ENCODE measurements around the gene ZNF408.

Gene ZNF408

GRCh38 chr11:46677991-46678740, 22.7 kb upstream of the ZNF408 start:
- DNase-seq, result no peak
- H3K79me2 ChIP-seq (ENCODE audit: insufficient read depth, low read length), result no peaks in the 10 kb centered on the region
- H3K36me3 ChIP-seq (ENCODE audit: insufficient read depth, low read length), result peaks cover 82% of the 10 kb centered on the region
- no peaks in the 10 kb centered on the region for H3K27me3 ChIP-seq (ENCODE audit: insufficient read depth, low read length, poor library complexity)
- no peak overlapping the region for H3K4me3 ChIP-seq (ENCODE audit: low read depth in 1 of 2, low read length in 2 of 2)
- no peaks in the 10 kb centered on the region for H3K4me1 ChIP-seq (ENCODE audit: insufficient read depth, low read length)
- no peak overlapping the region for H3K27ac ChIP-seq (ENCODE audit: low read length)
- no peak overlapping the region for H2AFZ ChIP-seq (ENCODE audit: low read depth, low read length)
- no peak for TF ChIP-seq EZH2 (IDR thresholded peaks at IDR 0.05; ENCODE audit: borderline replicate concordance, low read depth, low read length, severe bottlenecking)
- TF ChIP-seq CTCF (IDR thresholded peaks at IDR 0.05; ENCODE audit: borderline replicate concordance, extremely low read depth, low read length, poor library complexity, severe bottlenecking), result no peak
- H4K20me1 ChIP-seq (ENCODE audit: insufficient read depth, low read length), result peaks cover 8% of the 10 kb centered on the region
- no peak; the same call in 2 of the 3 replicates for ATAC-seq (ENCODE audit: insufficient read depth, low read depth)
- no peak overlapping the region for H3K9ac ChIP-seq (ENCODE audit: low read depth, low read length)
- H3K9me3 ChIP-seq (ENCODE audit: insufficient read depth, low read length, severe bottlenecking), result no peaks in the 10 kb centered on the region
- H3K4me2 ChIP-seq (ENCODE audit: insufficient read depth, low read length), result no peak overlapping the region

GRCh38 chr11:46678741-46679130, 22.1 kb upstream of the ZNF408 start:
- no peak overlapping the region for H3K4me3 ChIP-seq (ENCODE audit: low read depth in 1 of 2, low read length in 2 of 2)
- H2AFZ ChIP-seq (ENCODE audit: low read depth, low read length), result no peak overlapping the region
- no peaks in the 10 kb centered on the region for H3K79me2 ChIP-seq (ENCODE audit: insufficient read depth, low read length)
- TF ChIP-seq EZH2 (IDR thresholded peaks at IDR 0.05; ENCODE audit: borderline replicate concordance, low read depth, low read length, severe bottlenecking) (no peak), CTCF (IDR thresholded peaks at IDR 0.05; ENCODE audit: borderline replicate concordance, extremely low read depth, low read length, poor library complexity, severe bottlenecking) (no peak)
- H3K36me3 ChIP-seq (ENCODE audit: insufficient read depth, low read length), result peaks cover 79% of the 10 kb centered on the region
- H3K4me1 ChIP-seq (ENCODE audit: insufficient read depth, low read length), result no peaks in the 10 kb centered on the region
- no peak overlapping the region for H3K9ac ChIP-seq (ENCODE audit: low read depth, low read length)
- H3K9me3 ChIP-seq (ENCODE audit: insufficient read depth, low read length, severe bottlenecking), result no peaks in the 10 kb centered on the region
- DNase-seq (no peak), ATAC-seq (ENCODE audit: insufficient read depth, low read depth) (no peak)
- H3K4me2 ChIP-seq (ENCODE audit: insufficient read depth, low read length), result no peak overlapping the region
- no peaks in the 10 kb centered on the region for H3K27me3 ChIP-seq (ENCODE audit: insufficient read depth, low read length, poor library complexity)
- H3K27ac ChIP-seq (ENCODE audit: low read length), result no peak overlapping the region
- peaks cover 8% of the 10 kb centered on the region for H4K20me1 ChIP-seq (ENCODE audit: insufficient read depth, low read length)

- peaks cover 76% of the 10 kb centered on the region for H3K36me3 ChIP-seq (ENCODE audit: insufficient read depth, low read length)
- TF ChIP-seq CTCF (IDR thresholded peaks at IDR 0.05; ENCODE audit: borderline replicate concordance, extremely low read depth, low read length, poor library complexity, severe bottlenecking) (no peak), EZH2 (IDR thresholded peaks at IDR 0.05; ENCODE audit: borderline replicate concordance, low read depth, low read length, severe bottlenecking) (no peak)
- H3K27ac ChIP-seq (ENCODE audit: low read length), result no peak overlapping the region
Measured at GRCh38 chr11:46679241-46680163, 21.3 kb upstream of the ZNF408 start.

More at GRCh38 chr11:46679241-46680163, 21.3 kb upstream of the ZNF408 start:
- ATAC-seq (ENCODE audit: insufficient read depth, low read depth) (no peak), DNase-seq (no peak)
- Histone ChIP-seq H3K79me2 (ENCODE audit: insufficient read depth, low read length) (no peaks in the 10 kb centered on the region), H2AFZ (ENCODE audit: low read depth, low read length) (no peak overlapping the region), H4K20me1 (ENCODE audit: insufficient read depth, low read length) (peaks cover 8% of the 10 kb centered on the region), H3K27me3 (ENCODE audit: insufficient read depth, low read length, poor library complexity) (no peaks in the 10 kb centered on the region), H3K9ac (ENCODE audit: low read depth, low read length) (no peak overlapping the region), H3K4me3 (ENCODE audit: low read depth in 1 of 2, low read length in 2 of 2) (no peak overlapping the region), H3K4me1 (ENCODE audit: insufficient read depth, low read length) (no peaks in the 10 kb centered on the region), H3K9me3 (ENCODE audit: insufficient read depth, low read length, severe bottlenecking) (no peaks in the 10 kb centered on the region), H3K4me2 (ENCODE audit: insufficient read depth, low read length) (no peak overlapping the region)

Data from DND-41 (cell line).